Adrenal gland (tissue), 12 donors: ENCODE measurements around the gene EFEMP2. TPM values are rescaled to one million over a fixed set of nuclear protein-coding genes. Genes with fewer than 3 reads are reported as not detected.
A peak's percentile ranks its signal among the peaks of the same experiment; 100 is the strongest.

Source experiments
- DNase-seq, 7 donors: peaks; one replicate each; pipeline ENCODE4 v3.0.0-alpha.2; 2019 to 2020
- H3K27ac ChIP-seq, 5 donors: fragments of 200-600 bp; sonication (generic) in 4 of 5; 1 replicate in 3 of 5; 2 replicates in 2 of 5; pipeline versions ENCODE4 v1.5.1 to v1.8.0; 2016 to 2020; ENCODE audit warnings: mild to moderate bottlenecking in 1 of 5
- H3K27me3 ChIP-seq: fragments of 200-600 bp; 2 replicates; pipeline ENCODE4 v1.8.0; 2021
- H3K36me3 ChIP-seq, 2 donors: fragments of 200-600 bp; replicated peaks in 1 of 2; 1 replicate in 1 of 2; 2 replicates in 1 of 2; pipeline versions ENCODE4 v1.5.1 to v1.8.0; 2018 to 2022
- H3K4me1 ChIP-seq, 2 donors: fragments of 200-600 bp; replicated peaks in 1 of 2; 1 replicate in 1 of 2; 2 replicates in 1 of 2; pipeline versions ENCODE4 v1.5.1 to v1.8.0; 2018 to 2021
- H3K4me3 ChIP-seq, 4 donors: fragments of 200-600 bp; sonication (generic) in 3 of 4; one replicate each; pipeline ENCODE4 v1.5.1; 2016 to 2018
- H3K9me3 ChIP-seq, 3 donors: fragments of 200-600 bp; sonication (generic) in 1 of 3; replicated peaks in 1 of 3; 1 replicate in 2 of 3; 2 replicates in 1 of 3; pipeline versions ENCODE4 v1.5.1 to v1.8.0; 2016 to 2021
- POLR2A ChIP-seq, 2 donors: fragments of 450-650 bp; IDR thresholded peaks; one replicate each; pipeline ENCODE4 v1.6.1; 2017; ENCODE audit warnings: antibody characterized with exemption in 2 of 2, mild to moderate bottlenecking in 2 of 2, moderate library complexity in 1 of 2
- WGBS, 4 donors: extraction: QIAGEN DNeasy Blood & Tissue Kit in 2 of 4; methylation state at CpG; one replicate each; pipeline versions ENCODE4 v1.1.5 to v1.1.7; 2013 to 2017; 5-methylcytosine and 5-hydroxymethylcytosine counted together
- intact Hi-C, 2 donors: fragments of 100-400 bp; cut with DNase I; formaldehyde crosslinking; loops; one replicate each; pipeline versions ENCODE4 v1.14.1 to v1.15.0; 2022 to 2023
- polyA plus RNA-seq, 3 donors: library from polyadenylated mRNA; stranded (reverse); fragments of 200-250 nt in 2 of 3; fragments of 350-450 nt in 1 of 3; fragmentation: Illumina TruSeq in 1 of 3; extraction: RNeasy Lipid Tissue Mini Kit (QIAGEN cat#74804) in 1 of 3; gene quantifications; one replicate each; pipeline ENCODE4 v1.2.3, GENCODE V29; 2013 to 2014
- total RNA-seq, 9 donors: library from RNA; depleted of rRNA in 4 of 9; stranded (reverse); fragments of >200 nt in 4 of 9; fragments of 120-200 nt in 1 of 9; fragmentation: NEBNext Ultra II Directional in 1 of 9; extraction: Animal tissue kit (Norgen Biotek cat#: 25700) in 1 of 9; gene quantifications; one replicate each; pipeline versions ENCODE4 v1.1.0 to v1.2.4, GENCODE V29; 2013 to 2023
- TF ChIP-seq, protein P1 (sequence below), 6 experiments: fragments of 450-650 bp in 4 of 6; fragments of 200-600 bp in 2 of 6; sonication (generic) in 1 of 6; IDR thresholded peaks; 1 replicate in 5 of 6; 2 replicates in 1 of 6; pipeline versions ENCODE4 v1.5.1 to v1.8.0; 2016 to 2021; ENCODE audit warnings: antibody characterized with exemption in 6 of 6, mild to moderate bottlenecking in 2 of 6, moderate library complexity in 1 of 6
- donor health status: healthy with polysubstance abuse.
- donor health status: Bipolar disorder and iron deficiency.
- donor health status: DM: yes; HTN: yes; CAD: no.
- donor health status: DM: no; HTN: no; CAD: no.
- donor health status: DM: no; HTN: no; CAD: no.
- donor health status: DM: yes; HTN: yes; CAD: no.

EFEMP2 gene
- total and polyA plus RNA-seq, 12 donors, result 20.3 to 156 (median 63.6) TPM

DNA sequence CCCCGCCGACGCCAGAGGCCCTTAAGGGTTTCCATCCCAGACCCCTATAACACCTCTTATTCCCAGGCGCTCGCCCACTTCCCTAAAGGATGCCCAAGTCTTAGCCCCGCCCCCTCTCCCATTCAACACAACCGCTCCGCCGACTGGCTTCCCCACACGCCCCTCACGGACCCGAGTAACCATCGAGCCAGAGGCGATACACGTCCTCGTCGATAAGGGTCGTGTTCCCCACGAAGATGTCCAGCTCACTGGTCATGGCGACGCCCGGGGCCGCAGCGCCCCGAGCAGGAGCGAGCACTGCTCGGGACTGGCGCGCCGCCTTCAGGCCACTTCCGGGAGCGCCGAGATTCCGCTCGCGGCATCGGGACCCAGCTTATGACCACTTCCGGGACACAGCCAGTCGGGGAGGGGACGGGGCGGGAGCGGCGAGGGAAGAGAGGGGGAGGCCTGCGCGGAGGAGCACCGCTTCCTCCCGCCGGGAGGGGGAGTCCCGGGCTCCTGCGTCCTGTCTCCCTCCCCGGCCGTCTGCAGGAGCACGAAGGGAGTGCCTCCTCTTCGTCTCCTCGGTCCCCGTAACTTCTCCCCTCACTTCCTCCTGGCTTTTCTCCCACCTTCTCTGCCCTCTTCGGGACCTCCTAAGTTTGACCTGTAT lies 15.7 kb upstream of the EFEMP2 start, which contains the start of gene FIBP:
Gene FIBP (minus strand): TSS at position 309 of the 652 bp plus-strand sequence. CDS start 53 bp downstream, at position 256.
- Histone ChIP-seq H3K27ac (peak within 1 kb of the TSS; percentile 26 to 99 (median 96)), H3K36me3 (peaks cover 0 to 29% of the 10 kb centered on the region in 2 donors), H3K4me1 (peaks cover 47 to 48% of the 10 kb centered on the region in 2 donors), H3K9me3 (no peaks in the 10 kb centered on the region), H3K27me3 (no peaks in the 10 kb centered on the region), H3K4me3 (peak within 1 kb of the TSS; percentile 27 to 66 (median 42))
- intact Hi-C loops, result loop anchor here in 1 of 2 donors (5.0 kb wide), 1 partner anchor 74 kb away; the partner anchor contains the start of gene SART1
- WGBS, 4 donors, result 0 to 2% (median 0%) methylated on average over 21 to 57 of the region's 57 CpGs
- peak; percentile 98 to 99 (median 98) for DNase-seq
- TF ChIP-seq POLR2A (IDR thresholded peaks at IDR 0.05), result peak; percentile 68 to 90
- TF ChIP-seq, protein P1, sequence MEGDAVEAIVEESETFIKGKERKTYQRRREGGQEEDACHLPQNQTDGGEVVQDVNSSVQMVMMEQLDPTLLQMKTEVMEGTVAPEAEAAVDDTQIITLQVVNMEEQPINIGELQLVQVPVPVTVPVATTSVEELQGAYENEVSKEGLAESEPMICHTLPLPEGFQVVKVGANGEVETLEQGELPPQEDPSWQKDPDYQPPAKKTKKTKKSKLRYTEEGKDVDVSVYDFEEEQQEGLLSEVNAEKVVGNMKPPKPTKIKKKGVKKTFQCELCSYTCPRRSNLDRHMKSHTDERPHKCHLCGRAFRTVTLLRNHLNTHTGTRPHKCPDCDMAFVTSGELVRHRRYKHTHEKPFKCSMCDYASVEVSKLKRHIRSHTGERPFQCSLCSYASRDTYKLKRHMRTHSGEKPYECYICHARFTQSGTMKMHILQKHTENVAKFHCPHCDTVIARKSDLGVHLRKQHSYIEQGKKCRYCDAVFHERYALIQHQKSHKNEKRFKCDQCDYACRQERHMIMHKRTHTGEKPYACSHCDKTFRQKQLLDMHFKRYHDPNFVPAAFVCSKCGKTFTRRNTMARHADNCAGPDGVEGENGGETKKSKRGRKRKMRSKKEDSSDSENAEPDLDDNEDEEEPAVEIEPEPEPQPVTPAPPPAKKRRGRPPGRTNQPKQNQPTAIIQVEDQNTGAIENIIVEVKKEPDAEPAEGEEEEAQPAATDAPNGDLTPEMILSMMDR (IDR thresholded peaks at IDR 0.05), result peak; percentile 70 to 94 (median 86)

DNA sequence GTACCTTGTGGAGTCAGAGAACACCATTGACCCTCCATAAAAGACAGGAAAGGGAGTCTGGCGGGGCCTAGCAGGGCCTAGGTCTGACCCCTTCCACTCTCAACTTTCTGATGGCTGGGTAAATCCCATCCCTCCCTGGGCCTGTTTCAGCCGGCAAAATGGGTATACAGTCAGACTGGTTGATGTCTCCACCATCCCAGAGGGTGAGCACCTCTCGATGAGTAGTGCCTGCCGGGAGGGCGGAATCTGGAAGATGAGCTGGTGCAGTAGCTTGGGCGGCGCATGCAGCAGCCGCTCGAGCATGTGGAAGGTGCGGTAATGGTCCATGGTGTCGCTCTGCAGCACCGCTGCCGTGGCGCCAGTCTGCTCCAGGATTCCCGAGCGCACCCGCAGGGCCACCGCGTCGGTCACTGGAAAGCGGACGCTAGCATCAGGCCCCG lies 15.1 kb upstream of the EFEMP2 start:
- no peak for DNase-seq
- intact Hi-C loops, result loop anchor here in 1 of 2 donors (5.0 kb wide), 1 partner anchor 75 kb away; the partner anchor contains the start of gene SART1
- TF ChIP-seq, protein P1 (IDR thresholded peaks at IDR 0.05), result no peak
- TF ChIP-seq POLR2A (IDR thresholded peaks at IDR 0.05), result no peak
- peak overlapping the region in 3 of 4 donors; percentile 34 to 66 (median 51) for H3K4me3 ChIP-seq
- no peaks in the 10 kb centered on the region for H3K9me3 ChIP-seq
- H3K4me1 ChIP-seq, result peaks cover 42% of the 10 kb centered on the region in 2 donors
- H3K27me3 ChIP-seq, result no peaks in the 10 kb centered on the region
- peak overlapping the region in 4 of 5 donors; percentile 95 to 99 (median 96) for H3K27ac ChIP-seq
- peaks cover 0 to 35% of the 10 kb centered on the region in 2 donors for H3K36me3 ChIP-seq
- WGBS, 4 donors, result 4 to 17% (median 9%) methylated on average over 3 to 23 of the region's 23 CpGs

DNA sequence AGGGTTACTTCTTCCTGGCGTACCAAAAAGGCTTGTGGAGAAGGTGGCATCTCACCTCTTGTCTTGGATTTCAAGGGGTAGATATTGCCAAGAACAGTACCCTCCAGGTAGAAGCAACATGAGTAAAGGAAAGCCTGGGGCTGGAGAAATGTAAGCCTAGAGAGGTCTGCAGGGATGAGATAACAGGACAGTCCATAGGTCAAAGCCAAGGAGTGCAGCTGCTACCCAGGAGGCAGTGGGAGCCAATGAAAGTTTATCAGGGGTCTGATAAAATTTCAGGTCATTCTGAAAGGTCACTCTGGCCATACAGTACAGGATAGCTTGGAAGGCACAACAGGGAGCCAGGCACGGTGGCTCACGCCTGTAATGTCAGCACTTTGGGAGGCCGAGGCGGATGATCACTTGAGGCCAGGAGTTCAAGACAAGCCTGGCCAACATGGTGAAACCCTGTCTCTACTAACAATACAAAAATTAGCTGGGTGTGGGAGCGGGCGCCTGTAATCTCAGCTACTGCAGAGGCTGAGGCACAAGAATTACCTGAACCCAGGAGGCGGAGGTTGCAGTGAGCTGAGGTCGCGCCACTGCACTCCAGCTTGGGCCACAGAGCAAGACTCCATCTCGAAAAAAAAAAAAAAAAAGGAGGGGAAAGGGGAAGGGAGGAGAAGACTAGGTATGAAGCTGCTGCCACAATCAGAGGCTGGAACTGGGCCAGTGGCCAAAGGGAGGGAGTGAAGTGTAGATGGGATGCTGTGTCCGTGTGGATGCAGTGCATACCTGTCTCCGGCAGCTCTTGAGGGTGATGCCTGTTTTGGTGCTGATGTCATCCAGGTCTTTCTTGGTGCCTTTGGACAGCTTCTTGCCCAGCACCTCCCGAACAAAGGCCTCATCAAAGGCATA lies 14.5 kb upstream of the EFEMP2 start:
- no peak overlapping the region for H3K4me3 ChIP-seq
- H3K4me1 ChIP-seq, result peaks cover 36% of the 10 kb centered on the region in 2 donors
- H3K27ac ChIP-seq, result peak overlapping the region in 3 of 5 donors; percentile 95 to 99 (median 96)
- 81 to 84% (median 82%) methylated on average over 11 to 14 of the region's 14 CpGs for WGBS, 4 donors
- no peak for TF ChIP-seq POLR2A (IDR thresholded peaks at IDR 0.05)
- TF ChIP-seq, protein P1 (IDR thresholded peaks at IDR 0.05), result no peak
- peak in 2 of 7 donors; percentile 26 to 47 for DNase-seq
- intact Hi-C loops, result loop anchor here in 1 of 2 donors (5.0 kb wide), 1 partner anchor 75 kb away; the partner anchor contains the start of gene SART1
- peaks cover 0 to 42% of the 10 kb centered on the region in 2 donors for H3K36me3 ChIP-seq
- H3K27me3 ChIP-seq, result no peaks in the 10 kb centered on the region
- H3K9me3 ChIP-seq, result no peaks in the 10 kb centered on the region
